Measurements from ENCODE around the gene SLC5A5. TPM values are rescaled to one million over a fixed set of nuclear protein-coding genes. Genes with fewer than 3 reads are reported as not detected.

The SLC5A5 gene
- total and polyA plus RNA-seq, 2 of the 8 experiments (the other 6 are each of a cell fraction or from before 2014, with no cell fraction given): 1.5 to 1.8 TPM

GRCh38 chr19:17871032-17871877 lies 490 bp upstream of the SLC5A5 start:
- Histone ChIP-seq H4K91ac (replicated peaks; ENCODE audit: insufficient read length, low read length) (no peak overlapping the region), H3K27ac (ENCODE audit: low read depth, low read length) (no peak overlapping the region), H2BK20ac (ENCODE audit: low read length) (no peak overlapping the region), H3K56ac (replicated peaks; ENCODE audit: insufficient read length, low read depth, low read length) (no peak overlapping the region), H2BK12ac (ENCODE audit: low read depth, low read length) (no peak overlapping the region), H3K79me1 (ENCODE audit: low read depth, low read length) (no peaks in the 10 kb centered on the region), H2BK5ac (ENCODE audit: low read depth, low read length) (no peak overlapping the region), H2AFZ (ENCODE audit: low read length) (no peak overlapping the region), H3K9ac (replicated peaks in 1 of 4; ENCODE audit: extremely low read depth in 1 of 4, low read depth in 3 of 4, low read length in 3 of 4) (no peak overlapping the region), H4K20me1 (replicated peaks in 1 of 2; ENCODE audit: control insufficient read depth in 1 of 2, insufficient read depth in 2 of 2, low read length in 2 of 2) (peaks cover 0 to 1% of the 10 kb centered on the region in 2 experiments), H3K23ac (ENCODE audit: insufficient read length) (no peak overlapping the region), H4K8ac (ENCODE audit: extremely low read depth, insufficient read depth, low read length) (no peak overlapping the region), H3K4me2 (ENCODE audit: insufficient read depth in 1 of 2, low read depth in 2 of 2, low read length in 2 of 2) (0 out of 4 replicates have a peak overlapping the region, but pooled peaks have one; percentile 37 to 50), H2BK15ac (ENCODE audit: low read length) (peak overlapping the region; percentile 92; the same call in 1 of the 2 replicates), H3K23me2 (ENCODE audit: low read depth, low read length) (peaks cover 14% of the 10 kb centered on the region; the same call in 1 of the 2 replicates), H3K9me3 (ENCODE audit: insufficient read depth in 2 of 2, low read depth in 1 of 2, low read length in 1 of 2) (no peaks in the 10 kb centered on the region; a peak in 1 of 4 replicates), H2BK120ac (replicated peaks; ENCODE audit: low read depth, low read length) (no peak overlapping the region), H3K4ac (replicated peaks; ENCODE audit: insufficient read length, low read depth, low read length) (no peak overlapping the region), H3K27me3 (replicated peaks in 1 of 4; ENCODE audit: control insufficient read depth in 3 of 4, extremely low read depth in 1 of 4, insufficient read depth in 3 of 4, low read length in 3 of 4) (peaks cover 0 to 9% (median 5%) of the 10 kb centered on the region in 4 experiments; a peak in 5 of 7 replicates), H3K4me3 (ENCODE audit: extremely low read depth in 1 of 4, insufficient read depth in 2 of 4, low read depth in 3 of 4, low read length in 4 of 4) (no peak overlapping the region), H3K36me3 (ENCODE audit: control insufficient read depth in 2 of 4, insufficient read depth in 4 of 4, low read length in 3 of 4) (no peaks in the 10 kb centered on the region), H3K79me2 (ENCODE audit: control insufficient read depth in 1 of 2, insufficient read depth in 2 of 2, low read length in 2 of 2) (no peaks in the 10 kb centered on the region), H3K18ac (ENCODE audit: extremely low read depth, low read length) (no peak overlapping the region), H3K14ac (ENCODE audit: insufficient read length) (no peak overlapping the region), H3K4me1 (replicated peaks in 1 of 4; ENCODE audit: control insufficient read depth in 3 of 4, insufficient read depth in 4 of 4, low read length in 3 of 4) (peaks cover 0 to 14% (median 5%) of the 10 kb centered on the region in 4 experiments; a peak in 6 of 7 replicates), H2AK5ac (ENCODE audit: low read depth, low read length) (no peak overlapping the region), H4K5ac (ENCODE audit: insufficient read length, low read depth, low read length) (no peak overlapping the region)
- CTCF ChIA-PET (ENCODE audit: partially characterized antibody): interaction anchor here (0.6 to 5.4 kb wide), 27 partner anchors 9 to 503 kb away, joined by 3 to 105 read pairs (median 3); partner anchors contain the start of genes CCDC124, JAK3 and RPL18A
- no peak for TF ChIP-seq HDAC2 (IDR thresholded peaks at IDR 0.05; ENCODE audit: borderline replicate concordance in 1 of 2, low read depth in 2 of 2, low read length in 2 of 2)
- no peak for TF ChIP-seq RFX5 (IDR thresholded peaks at IDR 0.05; ENCODE audit: borderline replicate concordance, low read depth, low read length)
- no peak for TF ChIP-seq RAD21 (IDR thresholded peaks at IDR 0.05 in 1 of 2, conservative IDR thresholded peaks at IDR 0.05 in 1 of 2; ENCODE audit: low read depth in 2 of 2, low read length in 2 of 2)
- no peak for TF ChIP-seq POLR2AphosphoS5 (IDR thresholded peaks at IDR 0.05; ENCODE audit: low read depth, low read length)
- no peak for TF ChIP-seq SP1 (IDR thresholded peaks at IDR 0.05; ENCODE audit: low read depth, low read length)
- TF ChIP-seq EZH2 (IDR thresholded peaks at IDR 0.05; ENCODE audit: low read depth, low read length, severe bottlenecking): no peak
- TF ChIP-seq KDM4A (IDR thresholded peaks at IDR 0.05; ENCODE audit: low read depth, low read length, severe bottlenecking): no peak
- TF ChIP-seq GTF2F1 (IDR thresholded peaks at IDR 0.05; ENCODE audit: borderline replicate concordance, low read depth, low read length): no peak
- TF ChIP-seq BRCA1 (IDR thresholded peaks at IDR 0.05; ENCODE audit: low read depth, low read length): no peak
- POLR2A ChIA-PET (ENCODE audit: partially characterized antibody): interaction anchor here (0.6 to 20.2 kb wide), 6 partner anchors 7 to 288 kb away, joined by 3 to 392 read pairs (median 14); partner anchors contain the start of genes CCDC124 and RPL18A
- DNase-seq (ENCODE audit: low read depth in 1 of 2, low spot score in 2 of 2) (no peak), FAIRE-seq (no peak)
- 80% methylated on average over 10 of the region's 10 CpGs; no CpG with 5 or more reads in 1 of the 2 experiments for WGBS, 2 experiments (ENCODE audit: extremely low coverage in 1 of 2, insufficient coverage in 1 of 2, insufficient read length in 1 of 2, insufficient replicate concordance in 2 of 2, low coverage in 1 of 2, low lambda C conversion rate in 2 of 2, missing lambda C conversion rate in 1 of 2)
